ENCODE measurements around the gene SOX6.
"Not testable (repeated sequence)": the region's sequence is repeated elsewhere in the genome, so short reads cannot be mapped to it uniquely, and the experiment has no call there.

Gene SOX6

DNA sequence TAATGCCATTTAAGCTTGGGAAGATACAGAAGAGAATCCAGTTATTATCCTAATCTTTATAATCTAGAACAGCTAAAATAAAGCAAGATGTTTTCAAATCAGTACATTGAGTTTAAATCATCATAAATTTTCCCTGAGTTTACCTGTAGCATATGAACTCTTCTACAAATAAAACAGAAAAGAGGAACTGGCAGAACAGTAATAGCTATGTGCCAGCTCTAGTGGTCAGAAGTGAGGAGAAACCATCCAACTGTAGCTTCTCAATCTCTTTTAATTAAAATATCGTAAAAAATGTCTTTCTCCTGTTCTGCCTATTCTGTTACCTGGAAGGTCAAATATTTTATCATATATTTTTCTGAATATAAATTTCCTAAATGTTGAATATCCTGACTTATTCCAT is 266.9 kb downstream of the SOX6 start:
- DNase-seq, result no peak

DNA sequence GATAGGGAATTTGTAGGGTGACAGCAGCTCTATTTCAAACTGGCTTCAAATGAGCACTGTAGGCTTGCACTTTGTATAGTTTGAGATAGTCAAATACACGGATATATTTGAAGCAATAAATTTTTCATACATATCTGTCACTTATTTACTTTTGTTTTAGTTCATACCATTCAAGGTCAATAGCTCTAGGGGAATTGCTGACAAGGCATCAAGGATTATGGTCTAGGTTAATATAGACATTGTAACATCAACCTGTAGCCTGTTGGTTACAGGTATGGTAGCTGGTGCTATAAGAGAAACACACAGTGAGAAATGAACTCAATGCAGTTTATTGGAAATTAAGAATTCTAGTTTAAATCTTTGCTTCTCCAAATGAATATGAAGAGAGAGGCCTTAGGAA is 267.6 kb downstream of the SOX6 start:
- peak in 1 of 3 experiments; percentile 28 for DNase-seq

DNA sequence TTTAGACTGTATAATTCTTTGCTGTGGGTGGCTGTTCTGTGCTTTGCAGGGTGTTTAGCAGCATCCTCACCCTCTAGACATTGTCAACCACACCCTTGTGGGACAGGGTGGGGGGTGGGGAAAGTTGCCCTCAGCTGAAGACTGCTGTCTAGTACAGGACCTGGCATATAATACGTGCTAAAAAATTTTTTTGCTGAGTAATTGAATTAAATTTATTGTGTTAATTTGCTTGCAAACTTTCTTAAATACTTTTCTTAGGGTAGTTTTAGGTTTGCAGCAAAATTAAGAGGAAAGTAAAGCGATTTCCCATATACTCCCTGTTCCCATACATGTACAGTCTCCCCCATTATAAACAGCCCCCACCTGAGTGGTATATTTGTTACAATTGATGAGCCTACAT is 268.5 kb downstream of the SOX6 start:
- DNase-seq, result no peak

DNA sequence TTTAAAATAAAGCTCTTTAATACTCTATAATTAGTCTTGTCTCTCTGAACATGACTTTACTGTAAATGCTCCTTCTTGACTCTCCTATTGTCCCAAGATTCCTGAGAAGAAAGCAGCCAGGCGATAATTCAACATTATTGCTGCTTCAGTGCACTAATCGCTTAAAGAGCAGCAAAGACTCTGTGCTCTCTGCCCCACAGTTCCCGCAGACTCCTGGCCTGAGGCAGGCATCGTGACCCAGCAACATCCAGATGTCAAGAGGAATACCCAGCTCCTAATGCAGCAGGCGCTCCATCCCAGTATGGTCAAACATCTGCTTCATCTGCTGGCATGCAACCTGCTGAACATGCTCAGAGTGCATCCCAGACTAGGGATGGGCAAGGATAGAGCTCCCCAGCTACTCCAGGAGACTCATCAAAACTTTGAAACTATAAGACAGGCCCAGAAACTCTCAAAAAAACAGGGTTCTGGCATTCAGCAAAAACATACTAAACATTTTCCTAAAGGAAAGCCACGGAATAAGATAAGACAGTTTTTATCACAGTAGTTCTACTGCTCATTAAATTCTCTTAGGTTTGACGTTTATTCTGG is 270.0 kb downstream of the SOX6 start:
- peak in 1 of 3 experiments; percentile 34 for DNase-seq

DNA sequence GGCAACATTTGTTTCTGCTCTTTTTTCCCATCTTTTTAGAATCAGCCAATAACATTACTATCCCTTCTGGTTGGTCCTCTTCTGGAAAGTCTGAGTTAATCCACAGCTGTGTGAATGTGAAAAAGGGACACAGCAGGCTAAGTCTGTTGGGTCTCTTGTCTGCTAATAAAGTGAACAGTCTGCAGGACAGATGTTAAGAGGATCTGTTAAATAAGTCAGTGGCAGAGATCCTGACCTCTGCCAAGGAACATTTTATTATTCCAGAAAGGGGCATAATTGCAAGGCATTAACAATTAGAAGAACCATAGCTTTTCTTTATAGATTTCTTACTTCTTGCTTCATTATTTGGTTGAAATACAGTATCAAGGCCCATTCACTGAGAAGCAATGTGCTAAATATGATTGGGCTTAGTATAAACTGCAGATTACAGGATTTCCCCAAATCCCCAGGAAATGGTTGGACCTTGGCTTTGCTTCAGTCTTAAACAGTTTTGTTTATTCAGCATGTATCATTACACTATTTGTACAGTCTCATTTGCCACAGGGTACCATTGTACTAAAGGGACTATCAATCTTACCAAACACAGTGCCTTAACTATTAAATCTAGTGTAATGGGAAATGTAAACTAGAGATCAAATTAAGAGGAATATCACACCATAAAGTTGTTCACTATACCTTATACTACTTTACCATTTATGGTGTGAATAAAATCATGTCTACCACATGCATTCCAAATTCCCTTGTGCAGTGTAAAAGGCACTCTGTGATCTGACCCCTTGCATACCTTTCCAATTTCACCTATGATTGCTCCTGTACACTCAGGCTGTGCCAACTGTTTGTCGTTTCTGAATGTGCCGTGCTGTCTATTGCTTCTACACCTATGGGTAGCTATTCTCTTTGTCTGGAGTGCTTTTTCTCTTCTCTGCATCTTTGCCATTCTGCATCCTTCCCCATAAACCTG is 274.0 kb downstream of the SOX6 start:
- DNase-seq, result peak in 2 of 3 experiments; percentile 13 to 72

DNA sequence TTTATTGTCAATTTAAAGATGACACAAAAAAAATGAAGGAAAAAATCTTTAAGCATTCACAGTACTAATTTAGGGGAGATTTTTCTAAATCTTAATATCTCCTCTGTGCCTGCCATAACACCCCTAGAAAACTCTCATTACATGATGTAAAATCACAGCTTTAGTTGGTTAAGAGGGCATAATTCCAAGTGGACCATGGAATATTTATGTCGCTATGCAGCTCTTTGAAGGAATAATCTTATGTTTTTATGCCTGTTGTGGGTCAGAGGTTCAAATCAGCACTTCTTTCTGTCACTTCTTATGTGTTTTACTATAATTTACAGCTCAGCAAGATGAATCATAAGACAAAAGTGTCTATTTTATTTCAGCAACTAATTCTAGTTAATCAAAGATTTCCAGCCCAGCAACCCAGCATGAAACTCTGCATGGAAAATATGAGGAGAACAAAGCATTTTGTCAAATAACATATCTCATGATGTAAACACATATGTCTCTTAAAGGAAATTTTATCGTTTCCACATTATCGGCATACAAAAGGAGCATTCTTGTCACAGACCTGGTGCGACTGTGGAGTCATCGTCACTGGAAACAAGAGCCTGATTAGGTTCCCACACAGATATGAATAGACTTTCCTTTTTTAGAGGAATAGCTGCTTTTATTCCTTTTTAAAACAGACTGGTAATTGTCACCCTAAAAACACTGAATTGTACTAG is 274.8 kb downstream of the SOX6 start:
- peak in 1 of 3 experiments; percentile 47 for DNase-seq

DNA sequence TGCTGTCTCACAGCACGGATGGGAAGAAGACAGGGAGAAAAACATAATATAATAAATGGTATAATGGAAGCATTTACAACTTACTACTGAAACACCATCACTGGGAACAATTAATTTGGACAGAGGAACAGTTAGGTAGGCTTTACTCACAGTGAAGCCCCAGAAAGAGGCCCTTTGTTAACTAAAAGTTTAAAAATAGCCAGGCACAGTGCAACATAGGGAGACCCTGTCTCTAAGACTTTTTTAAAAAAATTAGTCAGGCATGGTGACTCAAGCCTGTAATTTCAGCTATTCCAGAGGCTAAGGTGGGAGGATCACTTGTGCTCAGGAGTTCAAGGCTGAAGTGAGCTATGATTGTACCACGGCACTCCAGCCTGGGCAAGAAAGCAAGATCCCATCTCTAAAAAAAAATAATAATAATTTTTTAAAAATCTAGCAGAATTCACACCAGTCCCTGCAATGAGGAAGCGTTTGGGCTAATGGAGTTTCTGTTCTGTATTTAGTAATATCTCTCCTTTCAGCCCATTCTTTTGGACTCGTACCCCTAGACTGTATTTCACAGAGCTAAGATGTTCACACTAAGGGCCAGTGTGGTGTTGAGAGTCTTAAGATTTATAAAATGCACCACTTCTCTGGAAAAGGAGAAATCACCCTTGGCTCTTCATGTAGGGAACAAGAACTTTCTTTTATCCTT is 275.5 kb downstream of the SOX6 start:
- DNase-seq, result no peak

DNA sequence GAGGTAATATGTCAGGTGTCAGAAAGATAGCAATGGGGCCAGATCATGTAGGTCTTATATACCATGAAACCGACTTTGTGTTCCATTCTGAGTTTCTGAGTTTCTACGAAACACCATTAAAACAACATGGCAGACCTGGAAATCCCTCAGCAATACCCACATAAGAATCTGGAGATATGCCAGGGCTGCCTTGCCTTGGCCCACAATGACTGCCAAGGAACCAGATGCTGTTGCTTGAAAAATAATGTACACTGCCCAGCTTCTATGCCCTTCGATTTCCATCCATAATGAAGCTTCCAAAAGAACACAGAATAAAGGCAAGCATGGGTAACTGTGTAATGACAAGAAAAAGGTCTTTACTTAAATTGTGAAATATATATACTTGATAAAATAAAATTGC is 277.4 kb downstream of the SOX6 start:
- DNase-seq, result no peak

DNA sequence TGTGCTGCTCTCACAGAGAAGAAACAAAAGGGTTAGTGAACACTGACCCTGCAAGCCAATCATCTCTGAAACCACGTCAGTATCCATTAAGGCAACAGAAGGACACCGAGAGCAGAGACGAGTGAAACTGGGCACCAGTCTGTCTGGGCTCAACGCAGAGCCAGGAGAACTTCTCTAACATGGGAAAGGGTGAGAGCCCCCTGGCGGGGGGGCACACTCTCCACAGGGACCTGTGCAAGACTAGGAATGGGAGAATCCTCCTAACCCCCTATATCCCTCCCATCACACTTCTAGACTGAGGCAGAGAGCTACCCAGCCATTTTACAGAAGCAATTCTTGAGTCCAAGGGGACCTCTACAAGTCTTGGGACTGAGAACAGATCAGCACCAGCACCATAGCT is 285.8 kb downstream of the SOX6 start:
- DNase-seq, result no peak

DNA sequence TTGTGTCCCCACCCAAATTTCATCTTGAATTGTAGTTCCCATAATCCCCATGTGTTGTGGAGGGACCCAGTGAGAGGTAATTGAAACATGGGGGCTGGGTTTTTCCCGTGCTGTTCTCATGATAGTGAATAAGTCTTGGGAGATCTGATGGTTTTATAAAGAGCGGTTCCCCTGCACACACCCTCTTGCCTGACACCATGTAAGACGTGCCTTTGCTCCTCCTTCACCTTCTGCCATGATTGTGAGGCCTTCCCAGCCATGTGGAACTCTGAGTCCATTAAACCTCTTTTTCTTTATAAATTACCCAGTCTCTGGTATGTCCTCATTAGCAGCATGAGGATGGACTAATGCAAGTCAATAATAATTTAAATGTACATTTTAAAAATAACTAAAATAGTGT is 289.1 kb downstream of the SOX6 start:
- DNase-seq, result not testable (repeated sequence)

DNA sequence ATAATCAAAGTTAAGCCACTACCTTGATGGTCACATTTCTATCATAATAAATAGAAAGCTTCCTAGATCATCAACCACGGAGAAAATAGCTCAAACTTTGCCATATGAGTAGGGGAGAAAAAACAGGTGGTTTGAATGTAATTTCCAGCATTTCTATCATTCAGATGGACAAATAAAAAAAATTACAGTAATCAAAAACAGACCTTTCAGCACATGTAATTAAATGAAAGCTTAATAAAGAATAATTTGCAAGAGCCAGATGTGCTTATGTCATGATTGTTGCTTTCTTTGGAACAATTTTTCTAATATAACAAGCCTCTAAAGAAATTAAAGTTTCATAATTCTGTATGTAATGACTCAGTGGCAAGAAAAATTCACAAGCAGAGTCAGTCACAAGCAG is 297.0 kb downstream of the SOX6 start:
- DNase-seq, result no peak

DNA sequence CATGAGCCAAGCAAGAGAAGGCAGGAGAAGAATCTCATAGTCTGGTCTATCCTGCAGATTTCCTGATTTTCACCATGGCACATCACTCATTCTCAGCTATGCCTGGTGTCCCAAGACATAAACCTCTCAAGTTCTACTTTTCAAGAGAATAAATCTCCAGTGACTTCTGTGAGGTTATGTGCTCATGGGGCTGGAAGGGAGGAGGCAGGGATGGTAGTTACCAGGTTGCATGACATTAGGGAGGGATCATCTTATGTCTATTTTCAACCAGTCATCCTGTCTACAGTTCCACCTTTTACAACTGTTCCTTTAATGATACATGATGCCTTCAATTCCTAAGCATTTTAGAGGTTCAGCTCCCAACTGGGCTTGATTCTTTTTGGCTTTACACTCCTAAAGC is 297.7 kb downstream of the SOX6 start:
- no peak for DNase-seq

DNA sequence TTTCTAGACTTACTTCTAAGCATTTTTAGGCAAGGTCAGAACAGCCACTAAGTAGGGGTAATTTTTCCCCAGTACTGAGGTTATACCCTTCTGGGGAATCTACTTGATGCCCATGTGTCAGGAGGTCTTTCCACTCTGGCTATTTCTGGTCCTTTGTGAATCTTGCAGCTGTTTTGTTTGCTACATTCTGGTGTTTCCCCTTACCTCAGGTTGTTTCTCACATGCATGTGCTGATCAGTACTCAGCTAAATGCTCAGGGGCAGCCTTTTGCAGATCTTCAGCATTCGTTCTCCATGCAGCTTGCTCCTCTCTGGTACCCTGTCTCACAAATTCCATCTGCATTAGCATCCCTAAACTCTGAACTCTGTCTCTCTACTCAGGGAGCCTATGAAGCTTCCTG is 303.6 kb downstream of the SOX6 start:
- no peak for DNase-seq

DNA sequence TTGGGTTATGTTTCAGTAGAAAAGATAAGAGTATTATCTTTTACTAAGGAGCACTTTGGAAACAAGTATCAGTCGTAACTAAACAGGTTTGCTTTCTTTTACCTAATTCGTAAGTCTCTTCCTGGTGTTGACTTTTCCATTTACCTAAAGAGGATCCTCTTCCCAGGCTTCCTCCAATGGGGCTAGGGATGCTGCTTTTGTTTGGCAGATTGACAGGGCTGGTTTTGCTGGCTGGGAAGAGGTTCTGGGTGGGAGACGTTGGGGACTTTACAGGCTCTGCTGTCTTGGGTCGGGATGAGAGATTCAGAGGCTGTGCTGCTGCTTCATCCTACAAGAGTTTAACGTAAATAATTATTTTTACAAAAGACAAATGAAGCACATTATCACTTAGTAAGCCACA is 306.7 kb downstream of the SOX6 start:
- no peak for DNase-seq

DNA sequence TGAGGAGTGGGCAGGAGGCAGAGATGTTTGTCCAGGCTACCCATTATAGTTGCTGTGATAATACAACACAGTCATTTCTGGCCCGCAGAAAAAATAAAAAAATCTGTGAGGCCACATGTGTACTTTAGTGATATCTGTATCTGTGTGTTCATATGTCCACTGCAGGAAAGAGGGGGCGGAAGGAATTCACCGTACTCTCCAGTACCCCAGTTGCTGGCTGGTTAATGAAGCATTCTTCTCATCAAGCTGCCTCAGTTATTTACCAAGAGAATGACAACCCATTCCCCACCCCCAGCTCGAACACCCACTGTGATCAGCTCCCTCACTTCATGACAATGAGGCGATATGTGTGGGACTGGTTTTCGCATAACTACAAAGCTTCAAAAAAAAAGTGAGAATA is 309.3 kb downstream of the SOX6 start:
- no peak for DNase-seq

DNA sequence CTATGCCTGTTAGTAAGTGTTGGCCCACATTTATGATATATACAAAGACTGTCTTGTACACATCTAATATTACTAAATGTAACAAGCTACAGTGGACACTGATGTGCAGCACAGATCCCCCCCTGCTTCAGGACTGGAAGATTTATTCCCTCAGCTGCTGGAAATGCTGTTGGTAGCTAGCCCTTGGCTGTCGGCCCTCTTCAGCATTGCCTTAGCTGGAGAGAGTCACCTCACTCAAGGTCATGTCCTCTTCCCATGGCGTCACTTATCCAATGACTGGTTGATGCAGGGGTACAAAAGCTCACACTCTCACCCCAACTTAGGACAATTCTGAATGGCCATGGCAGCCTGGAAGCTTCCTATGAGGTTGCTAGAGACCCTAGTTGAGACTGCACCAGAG is 312.7 kb downstream of the SOX6 start:
- no peak for DNase-seq

DNA sequence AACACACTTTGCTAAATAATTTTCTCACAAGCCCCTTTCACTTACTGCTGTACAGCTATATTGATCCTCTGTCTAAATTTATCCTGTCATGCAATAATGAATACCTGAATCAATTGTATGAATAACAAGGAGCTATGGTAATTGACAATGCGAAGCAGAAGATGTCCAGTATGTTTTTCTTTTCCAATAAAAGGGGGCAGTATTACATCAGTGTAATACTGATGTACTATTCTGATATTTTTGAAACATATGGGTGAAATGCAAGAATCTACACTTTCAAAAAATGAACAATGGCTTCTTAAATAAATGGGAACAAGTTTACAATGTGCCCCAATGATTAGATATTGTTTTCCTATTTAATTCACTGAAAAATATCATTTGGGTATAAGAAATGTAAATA is 315.1 kb downstream of the SOX6 start:
- DNase-seq, result no peak

DNA sequence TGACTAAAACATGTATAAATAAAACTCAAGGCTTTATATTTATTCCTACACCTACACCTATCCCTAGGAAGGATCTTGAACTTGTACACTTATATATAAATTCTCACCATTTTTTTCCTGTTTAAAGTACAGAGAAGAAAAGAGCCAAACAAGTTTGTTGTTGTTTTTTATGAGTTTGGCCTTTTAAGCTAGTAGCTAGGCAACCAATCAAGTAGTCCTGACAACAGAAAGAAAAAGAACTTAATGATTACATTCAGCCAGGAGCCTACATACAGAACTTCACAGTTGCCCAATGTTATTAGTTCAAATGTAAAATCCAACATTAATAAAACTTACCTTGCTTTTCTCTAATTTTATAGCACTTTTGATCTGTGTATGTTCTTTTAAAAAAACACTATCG is 316.2 kb downstream of the SOX6 start:
- peak in 1 of 3 experiments; percentile 12 for DNase-seq

DNA sequence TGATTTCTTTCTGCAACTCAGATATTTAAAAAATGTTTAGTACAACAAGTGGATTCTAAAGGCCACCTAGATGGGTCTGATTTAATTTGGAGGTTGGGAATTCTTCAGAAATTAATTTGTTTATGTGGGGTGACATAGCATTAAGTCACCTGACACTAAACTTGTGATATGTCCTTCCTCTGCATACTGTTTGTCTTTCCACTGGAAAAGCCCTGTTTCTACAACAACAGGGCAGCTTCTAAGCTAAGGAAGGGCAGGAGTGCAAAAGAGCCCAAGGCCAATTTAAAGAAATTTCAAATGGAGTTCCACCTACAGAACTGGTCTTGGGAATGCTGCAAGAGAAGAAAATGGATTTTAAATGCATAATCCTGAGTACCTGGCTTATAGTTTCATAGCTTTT is 319.2 kb downstream of the SOX6 start:
- no peak for DNase-seq

DNA sequence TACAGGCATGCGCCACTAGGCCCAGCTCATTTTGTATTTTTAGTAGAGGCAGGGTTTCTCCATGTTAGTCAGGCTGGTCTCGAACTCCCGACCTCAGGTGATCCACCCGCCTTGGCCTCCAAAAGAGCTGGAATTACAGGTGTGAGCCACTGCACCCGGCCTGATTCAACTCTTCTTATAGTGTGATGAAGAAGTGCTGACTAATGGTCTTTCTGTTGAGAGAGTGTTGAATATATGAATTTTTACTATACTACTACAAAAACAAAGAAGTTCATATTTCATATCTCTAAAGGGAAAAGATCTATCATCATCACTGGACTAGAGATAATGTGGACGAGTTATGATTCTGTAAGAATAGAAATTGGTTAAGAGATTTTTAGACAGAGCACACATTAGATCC is 320.1 kb downstream of the SOX6 start:
- DNase-seq, result no peak

DNA sequence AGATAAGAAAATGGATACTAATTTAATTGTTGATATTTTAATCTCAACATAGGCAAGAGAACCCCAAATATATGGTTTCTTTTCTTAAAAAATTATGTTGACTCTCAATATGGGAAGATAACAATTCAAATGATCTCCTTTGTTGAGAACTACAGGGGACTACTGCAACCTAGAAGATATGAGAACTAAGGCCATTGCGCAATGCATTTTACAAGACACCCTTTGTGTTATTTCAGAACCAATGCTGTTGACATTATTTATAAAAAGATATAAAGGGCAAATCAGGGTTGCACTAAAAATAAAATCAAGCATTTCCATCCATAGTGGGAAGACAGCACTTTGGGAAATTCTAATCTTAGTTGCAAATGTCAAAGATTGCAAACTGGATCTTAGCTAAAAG is 322.3 kb downstream of the SOX6 start:
- DNase-seq, result no peak

DNA sequence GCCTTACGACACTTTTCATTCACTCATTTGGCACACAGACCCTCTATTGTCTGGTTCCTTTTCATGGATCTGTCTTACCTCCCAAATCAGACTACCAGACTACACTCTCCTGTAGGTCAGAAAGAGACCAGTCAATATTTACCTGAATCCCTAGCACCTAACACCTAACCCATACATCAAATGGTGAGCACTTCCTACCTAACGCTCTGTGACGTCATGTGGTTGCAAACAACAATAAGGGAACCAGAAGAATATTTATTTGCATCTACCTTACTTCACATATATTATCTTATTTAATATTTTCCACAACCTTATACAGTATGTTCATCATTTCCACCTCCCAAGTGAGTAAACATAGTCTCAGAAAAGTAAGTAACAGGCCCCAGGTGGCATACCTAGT is 323.4 kb downstream of the SOX6 start:
- DNase-seq, result no peak

DNA sequence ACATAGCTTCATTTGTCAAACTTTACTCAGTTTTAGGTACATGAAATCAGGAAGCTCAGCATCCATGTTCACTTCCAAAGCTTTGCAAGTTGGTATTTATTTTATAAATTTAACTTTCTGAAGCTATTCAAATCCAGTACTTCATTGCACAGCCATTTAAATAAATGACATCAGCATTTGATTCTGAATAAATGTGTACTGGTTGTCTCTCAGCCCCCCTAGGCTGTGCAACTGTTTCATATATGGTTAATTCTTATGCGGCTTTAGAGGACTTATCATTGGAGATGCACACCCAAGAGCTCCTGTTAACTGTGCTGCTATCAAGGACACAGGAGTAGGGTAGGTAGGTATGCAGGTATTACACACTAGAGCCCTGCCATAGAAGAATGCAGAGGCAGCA is 325.1 kb downstream of the SOX6 start:
- no peak for DNase-seq

Measured in NCI-H1417 (cell line).